Erythroblast (primary cell): ENCODE measurements around the gene C17orf50.

Source experiments
- GATA1 ChIP-seq: IDR thresholded peaks from 2 replicates; pipeline ENCODE4 v1.6.1; 2011; ENCODE audit warnings: low read depth, mild to moderate bottlenecking, control low read depth, low read length, moderate library complexity
- POLR2A ChIP-seq: IDR thresholded peaks from 2 replicates; pipeline ENCODE4 v1.6.1; 2011; ENCODE audit warnings: mild to moderate bottlenecking, low read length

GRCh38 chr17:35716897-35717465 lies 43.7 kb upstream of the C17orf50 start:
- no peak for TF ChIP-seq POLR2A
- TF ChIP-seq GATA1, result no peak
